ENCODE data around the gene MSI1.

GRCh38 chr12:120388691-120389481 is 19.9 kb upstream of the MSI1 start:
- no peak for TF ChIP-seq CTCF (IDR thresholded peaks at IDR 0.05; ENCODE audit: low read depth, low read length)
- no peak for TF ChIP-seq EZH2phosphoT487 (IDR thresholded peaks at IDR 0.05; ENCODE audit: low read depth)
